Transverse colon (tissue), 4 donors: Measurements from ENCODE around the gene FER1L5.

Experiments used
- POLR2A ChIP-seq: fragments of 450-650 bp; IDR thresholded peaks from one replicate; pipeline ENCODE4 v1.6.1; 2016; ENCODE audit warnings: antibody characterized with exemption, mild to moderate bottlenecking, moderate library complexity
- POLR2AphosphoS5 ChIP-seq, 3 donors: sonication (generic); formaldehyde crosslinking; IDR thresholded peaks; one replicate each; pipeline ENCODE4 v1.6.1; 2016; ENCODE audit warnings: antibody characterized with exemption in 3 of 3
- TF ChIP-seq, protein P1 (sequence below), 5 experiments: fragments of 200-600 bp in 3 of 5; fragments of 450-650 bp in 2 of 5; sonication (generic) in 3 of 5; IDR thresholded peaks; 1 replicate in 2 of 5; 2 replicates in 3 of 5; pipeline ENCODE4 v1.5.1; 2016 to 2017; ENCODE audit warnings: antibody characterized with exemption in 5 of 5, inconsistent platforms in 3 of 5, mild to moderate bottlenecking in 2 of 5, moderate library complexity in 1 of 5

DNA sequence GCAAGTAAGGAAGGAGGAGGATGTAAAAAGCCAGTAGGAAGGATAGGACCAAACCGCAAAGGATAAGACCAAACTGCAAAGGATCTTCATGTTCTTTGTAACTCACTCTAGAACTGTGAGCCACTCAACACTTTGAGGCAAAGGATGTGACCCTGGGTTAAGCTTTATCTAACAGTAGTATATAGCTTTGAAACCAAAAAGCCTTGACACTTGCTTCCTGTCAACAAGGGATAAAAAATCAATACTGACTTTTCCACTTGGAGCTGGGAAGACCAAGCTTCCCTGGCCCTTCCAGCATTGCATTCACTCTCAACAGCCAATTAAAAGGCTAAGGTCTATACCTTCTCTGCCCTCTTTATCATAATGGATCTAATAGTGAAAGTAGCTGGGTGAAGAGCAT, 26.4 kb upstream of the FER1L5 start:
- TF ChIP-seq, protein P1, sequence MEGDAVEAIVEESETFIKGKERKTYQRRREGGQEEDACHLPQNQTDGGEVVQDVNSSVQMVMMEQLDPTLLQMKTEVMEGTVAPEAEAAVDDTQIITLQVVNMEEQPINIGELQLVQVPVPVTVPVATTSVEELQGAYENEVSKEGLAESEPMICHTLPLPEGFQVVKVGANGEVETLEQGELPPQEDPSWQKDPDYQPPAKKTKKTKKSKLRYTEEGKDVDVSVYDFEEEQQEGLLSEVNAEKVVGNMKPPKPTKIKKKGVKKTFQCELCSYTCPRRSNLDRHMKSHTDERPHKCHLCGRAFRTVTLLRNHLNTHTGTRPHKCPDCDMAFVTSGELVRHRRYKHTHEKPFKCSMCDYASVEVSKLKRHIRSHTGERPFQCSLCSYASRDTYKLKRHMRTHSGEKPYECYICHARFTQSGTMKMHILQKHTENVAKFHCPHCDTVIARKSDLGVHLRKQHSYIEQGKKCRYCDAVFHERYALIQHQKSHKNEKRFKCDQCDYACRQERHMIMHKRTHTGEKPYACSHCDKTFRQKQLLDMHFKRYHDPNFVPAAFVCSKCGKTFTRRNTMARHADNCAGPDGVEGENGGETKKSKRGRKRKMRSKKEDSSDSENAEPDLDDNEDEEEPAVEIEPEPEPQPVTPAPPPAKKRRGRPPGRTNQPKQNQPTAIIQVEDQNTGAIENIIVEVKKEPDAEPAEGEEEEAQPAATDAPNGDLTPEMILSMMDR (IDR thresholded peaks at IDR 0.05): no peak
- no peak for TF ChIP-seq POLR2A
- TF ChIP-seq POLR2AphosphoS5 (IDR thresholded peaks at IDR 0.05): no peak
